Stimulated activated CD4-positive, alpha-beta T cell treated with anti-CD3 and anti-CD28 coated beads, Interleukin-1b, Interleukin-23, amount 100 ng/mL, for 4 hours (primary cell): ENCODE measurements around the gene LRRC36.
A peak's percentile ranks its signal among the peaks of the same experiment; 100 is the strongest.

Source experiments
- DNase-seq, 2 donors: peaks; one replicate each; pipeline ENCODE4 v3.0.0-alpha.2; 2020; ENCODE audit warnings: low read depth in 2 of 2

The LRRC36 gene

GRCh38 chr16:67326472-67327309 lies at the start of gene LRRC36, which contains the start of gene KCTD19:
Gene LRRC36 (plus strand): TSS chr16:67326815. CDS start chr16:67326863, 48 bp downstream.
Gene KCTD19 (minus strand): TSS chr16:67326741. CDS start chr16:67326707, 34 bp downstream.
- peak; percentile 5 to 53 for DNase-seq

GRCh38 chr16:67277294-67277998 lies 49.2 kb upstream of the LRRC36 start:
- no peak for DNase-seq

GRCh38 chr16:67277999-67278772 lies 48.4 kb upstream of the LRRC36 start:
- no peak for DNase-seq

- peak in 1 of 2 donors; percentile 25 for DNase-seq
These were observed 47.8 kb upstream of the LRRC36 start for GRCh38 chr16:67278773-67279295.

- peak; percentile 67 to 78 for DNase-seq
These were observed 47.1 kb upstream of the LRRC36 start, which contains the start of gene PLEKHG4 for GRCh38 chr16:67279296-67280089. Gene PLEKHG4 (plus strand): TSS chr16:67279532. CDS start chr16:67280045, 513 bp downstream.

GRCh38 chr16:67280090-67281015 lies 46.3 kb upstream of the LRRC36 start:
- no peak for DNase-seq

- DNase-seq: no peak
These were observed 44.8 kb upstream of the LRRC36 start for GRCh38 chr16:67281536-67282446.

- no peak for DNase-seq
These were observed 44.2 kb upstream of the LRRC36 start for GRCh38 chr16:67282447-67282805.

- DNase-seq: no peak
These were observed 43.4 kb upstream of the LRRC36 start for GRCh38 chr16:67283039-67283825.

- DNase-seq: no peak
These were observed 42.6 kb upstream of the LRRC36 start for GRCh38 chr16:67283826-67284555.

GRCh38 chr16:67284699-67285646 lies 41.6 kb upstream of the LRRC36 start:
- no peak for DNase-seq

- no peak for DNase-seq
These were observed 40.0 kb upstream of the LRRC36 start for GRCh38 chr16:67286441-67287235.

- DNase-seq: no peak
These were observed 38.7 kb upstream of the LRRC36 start for GRCh38 chr16:67287960-67288359.

GRCh38 chr16:67291461-67291860 lies 35.2 kb upstream of the LRRC36 start:
- no peak for DNase-seq

- DNase-seq: no peak
These were observed 32.4 kb upstream of the LRRC36 start for GRCh38 chr16:67294171-67294757.
